ENCODE results near the gene TXLNB. TPM values are rescaled to one million over a fixed set of nuclear protein-coding genes. Genes with fewer than 3 reads are reported as not detected.
A peak's percentile ranks its signal among the peaks of the same experiment; 100 is the strongest.

TXLNB gene
- total and polyA plus RNA-seq, 10 donors: 1.2 to 6.6 (median 3.1) TPM

DNA sequence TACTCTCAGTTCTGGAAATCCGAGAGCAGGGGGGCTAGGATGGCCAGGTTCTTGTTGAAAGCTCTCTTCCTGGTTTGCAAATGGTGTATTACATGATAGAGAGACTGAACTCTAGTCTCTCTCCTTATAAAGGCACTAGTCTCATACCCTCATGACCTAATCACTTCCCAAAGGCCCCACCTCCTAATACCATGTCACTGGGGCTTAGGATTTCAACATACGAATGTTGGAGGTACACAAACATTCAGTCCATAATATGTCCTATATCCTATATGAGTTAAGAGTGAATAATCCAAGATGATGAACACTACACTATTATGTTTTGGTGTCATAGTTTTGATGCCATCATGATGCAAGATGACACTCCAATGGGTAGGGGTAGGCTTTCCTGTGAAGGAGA is 20.0 kb upstream of the TXLNB start:
- H3K27me3 ChIP-seq (replicated peaks in 1 of 7): no peaks in the 10 kb centered on the region
- DNase-seq: no peak
- H3K4me1 ChIP-seq: peaks cover 0 to 14% (median 3%) of the 10 kb centered on the region in 6 donors
- no peaks in the 10 kb centered on the region for H3K36me3 ChIP-seq
- no peak overlapping the region for H3K4me3 ChIP-seq
- intact Hi-C loops (cut with DNase I; ENCODE audit: low total_unique reads): no loop called here
- no peak overlapping the region for H3K27ac ChIP-seq
- 91 to 99% (median 96%) methylated on average over 2 of the region's 2 CpGs for WGBS, 5 donors
- no peak for TF ChIP-seq CTCF (IDR thresholded peaks at IDR 0.05 in 8 of 11, conservative IDR thresholded peaks at IDR 0.05 in 3 of 11)
- TF ChIP-seq POLR2A (IDR thresholded peaks at IDR 0.05): no peak
- no peak for TF ChIP-seq POLR2AphosphoS5 (IDR thresholded peaks at IDR 0.05)
- no peaks in the 10 kb centered on the region for H3K9me3 ChIP-seq

- Histone ChIP-seq H3K27ac (peak overlapping the region in 4 of 8 donors; percentile 15 to 43 (median 30)), H3K36me3 (no peaks in the 10 kb centered on the region), H3K4me1 (peaks cover 0 to 14% (median 0%) of the 10 kb centered on the region in 6 donors), H3K27me3 (replicated peaks in 1 of 7) (no peaks in the 10 kb centered on the region), H3K4me3 (no peak overlapping the region), H3K9me3 (no peaks in the 10 kb centered on the region)
- 96 to 100% (median 98%) methylated on average over 2 of the region's 2 CpGs for WGBS, 5 donors
- intact Hi-C loops (cut with DNase I; ENCODE audit: low total_unique reads): no loop called here
- DNase-seq: no peak
- TF ChIP-seq POLR2A (IDR thresholded peaks at IDR 0.05): no peak
- TF ChIP-seq CTCF (IDR thresholded peaks at IDR 0.05 in 8 of 11, conservative IDR thresholded peaks at IDR 0.05 in 3 of 11): no peak
- no peak for TF ChIP-seq POLR2AphosphoS5 (IDR thresholded peaks at IDR 0.05)
These were observed 17.3 kb upstream of the TXLNB start for GRCh38 chr6:139308936-139309603.

DNA sequence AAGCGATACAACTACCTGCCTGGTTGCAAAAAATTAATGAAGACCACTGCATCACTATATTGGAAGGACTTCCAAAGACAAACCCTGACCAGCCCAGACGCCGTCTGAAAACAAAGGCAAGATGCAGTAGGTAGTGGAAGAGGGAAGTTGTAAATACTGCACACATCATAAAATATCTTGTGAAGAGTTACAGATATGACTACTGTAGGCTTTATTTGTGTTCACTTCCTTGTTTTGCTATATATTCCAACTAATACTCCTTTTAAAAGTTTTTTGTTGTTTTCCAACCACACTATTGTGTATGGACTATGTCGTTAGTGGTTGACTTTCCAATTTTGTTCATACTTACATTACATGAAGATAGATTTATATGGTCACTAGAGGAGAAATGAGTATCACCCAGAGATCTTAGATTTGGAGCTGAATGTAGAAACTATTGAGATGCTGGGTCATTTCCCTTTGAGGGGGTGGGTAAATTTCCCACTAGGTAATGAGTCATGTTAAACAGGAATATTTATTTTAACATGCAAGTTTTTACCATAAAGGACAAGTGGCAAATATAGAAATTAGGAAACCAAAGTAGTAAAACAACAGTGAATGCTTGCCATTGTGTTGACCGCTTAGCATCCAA is 16.6 kb upstream of the TXLNB start:
- 49 to 68% (median 58%) methylated on average over 5 of the region's 5 CpGs for WGBS, 5 donors
- Histone ChIP-seq H3K36me3 (no peaks in the 10 kb centered on the region), H3K27ac (peak overlapping the region in 5 of 8 donors; percentile 15 to 43 (median 30)), H3K27me3 (replicated peaks in 1 of 7) (no peaks in the 10 kb centered on the region), H3K9me3 (no peaks in the 10 kb centered on the region), H3K4me1 (peaks cover 0 to 14% (median 0%) of the 10 kb centered on the region in 6 donors), H3K4me3 (no peak overlapping the region)
- TF ChIP-seq CTCF (IDR thresholded peaks at IDR 0.05 in 8 of 11, conservative IDR thresholded peaks at IDR 0.05 in 3 of 11) (no peak), POLR2AphosphoS5 (IDR thresholded peaks at IDR 0.05) (no peak), POLR2A (IDR thresholded peaks at IDR 0.05) (no peak)
- intact Hi-C loops (cut with DNase I; ENCODE audit: low total_unique reads): no loop called here
- no peak for DNase-seq

DNA sequence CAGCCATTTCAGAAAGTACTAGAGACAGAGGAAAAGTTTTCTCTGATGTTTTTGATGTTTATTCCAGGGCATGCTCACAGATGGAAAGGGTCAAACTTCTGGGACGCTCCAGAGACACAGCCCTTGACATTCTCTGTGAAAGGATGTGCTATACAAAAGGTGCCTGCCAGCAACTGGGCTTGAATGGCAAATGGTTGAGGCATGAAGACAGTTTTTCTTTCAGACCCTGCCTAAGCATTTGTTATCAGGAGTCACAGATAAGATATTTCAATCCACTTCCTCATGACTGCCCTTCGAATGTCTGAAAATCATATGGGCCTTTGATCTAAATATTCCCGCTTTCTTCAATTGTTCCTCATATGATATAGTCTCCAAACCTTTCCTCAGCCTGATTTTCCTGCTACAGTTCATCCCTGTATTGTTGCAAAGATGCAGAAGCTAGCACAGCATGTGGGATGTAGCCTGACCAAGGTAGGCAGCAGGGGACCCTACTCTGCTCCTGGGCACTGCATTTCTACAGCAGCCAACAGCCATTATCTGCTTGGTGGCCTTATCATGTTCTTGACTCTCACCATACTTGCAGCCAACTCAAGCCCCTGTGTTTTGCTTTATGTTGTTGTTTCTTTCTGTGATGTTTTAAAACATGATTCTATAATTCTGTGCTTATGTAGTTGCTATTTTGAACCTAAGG is 14.6 kb upstream of the TXLNB start:
- TF ChIP-seq POLR2A (IDR thresholded peaks at IDR 0.05): no peak
- TF ChIP-seq CTCF (IDR thresholded peaks at IDR 0.05 in 8 of 11, conservative IDR thresholded peaks at IDR 0.05 in 3 of 11): no peak
- no peak for TF ChIP-seq POLR2AphosphoS5 (IDR thresholded peaks at IDR 0.05)
- H3K4me1 ChIP-seq: peaks cover 0 to 14% (median 0%) of the 10 kb centered on the region in 6 donors
- no peaks in the 10 kb centered on the region for H3K36me3 ChIP-seq
- intact Hi-C loops (cut with DNase I; ENCODE audit: low total_unique reads): no loop called here
- no peak overlapping the region for H3K27ac ChIP-seq
- 63 to 78% (median 70%) methylated on average over 3 of the region's 3 CpGs for WGBS, 5 donors
- H3K27me3 ChIP-seq (replicated peaks in 1 of 7): no peaks in the 10 kb centered on the region
- no peaks in the 10 kb centered on the region for H3K9me3 ChIP-seq
- no peak for DNase-seq
- no peak overlapping the region for H3K4me3 ChIP-seq

Measured in spleen (tissue), 11 donors.